ENCODE measurements around the gene HTT-AS. TPM values are rescaled to one million over a fixed set of nuclear protein-coding genes. Genes with fewer than 3 reads are reported as not detected.

Gene HTT-AS
- total and polyA plus RNA-seq, 10 donors: not detected

- Histone ChIP-seq H3K4me3 (no peak overlapping the region), H3K4me1 (no peaks in the 10 kb centered on the region), H3K9me3 (peaks cover 0 to 10% (median 0%) of the 10 kb centered on the region in 8 donors), H3K27ac (no peak overlapping the region), H3K27me3 (replicated peaks in 1 of 7) (no peaks in the 10 kb centered on the region), H3K36me3 (no peaks in the 10 kb centered on the region)
- peak; percentile 42 for DNase-seq
- intact Hi-C loops (cut with DNase I; ENCODE audit: low total_unique reads): no loop called here
- TF ChIP-seq POLR2AphosphoS5 (IDR thresholded peaks at IDR 0.05): no peak
- TF ChIP-seq POLR2A (IDR thresholded peaks at IDR 0.05): no peak
- no peak for TF ChIP-seq CTCF (IDR thresholded peaks at IDR 0.05 in 8 of 11, conservative IDR thresholded peaks at IDR 0.05 in 3 of 11)
- 74 to 90% (median 84%) methylated on average over 8 of the region's 8 CpGs for WGBS, 5 donors
Observed at GRCh38 chr4:3021627-3022026, 52.7 kb downstream of the HTT-AS start.

- no peak for TF ChIP-seq POLR2AphosphoS5 (IDR thresholded peaks at IDR 0.05)
- no peak for TF ChIP-seq POLR2A (IDR thresholded peaks at IDR 0.05)
- no peak for TF ChIP-seq CTCF (IDR thresholded peaks at IDR 0.05 in 8 of 11, conservative IDR thresholded peaks at IDR 0.05 in 3 of 11)
- H3K4me3 ChIP-seq: no peak overlapping the region
- intact Hi-C loops (cut with DNase I; ENCODE audit: low total_unique reads): no loop called here
- no peaks in the 10 kb centered on the region for H3K36me3 ChIP-seq
- peaks cover 0 to 10% (median 0%) of the 10 kb centered on the region in 8 donors for H3K9me3 ChIP-seq
- peak; percentile 43 for DNase-seq
- H3K4me1 ChIP-seq: no peaks in the 10 kb centered on the region
- no peak overlapping the region for H3K27ac ChIP-seq
- H3K27me3 ChIP-seq (replicated peaks in 1 of 7): no peaks in the 10 kb centered on the region
- WGBS, 5 donors: 66 to 73% (median 68%) methylated on average over 6 of the region's 6 CpGs
Observed at GRCh38 chr4:3021127-3021526, 53.2 kb downstream of the HTT-AS start.

GRCh38 chr4:3019145-3019846 lies 55.0 kb downstream of the HTT-AS start:
- Histone ChIP-seq H3K27me3 (replicated peaks in 1 of 7) (no peaks in the 10 kb centered on the region), H3K4me3 (no peak overlapping the region), H3K36me3 (no peaks in the 10 kb centered on the region), H3K27ac (no peak overlapping the region), H3K4me1 (no peaks in the 10 kb centered on the region), H3K9me3 (peaks cover 0 to 10% (median 0%) of the 10 kb centered on the region in 8 donors)
- DNase-seq: no peak
- WGBS, 5 donors: 78 to 93% (median 90%) methylated on average over 13 of the region's 13 CpGs
- no peak for TF ChIP-seq CTCF (IDR thresholded peaks at IDR 0.05 in 8 of 11, conservative IDR thresholded peaks at IDR 0.05 in 3 of 11)
- TF ChIP-seq POLR2A (IDR thresholded peaks at IDR 0.05): no peak
- no peak for TF ChIP-seq POLR2AphosphoS5 (IDR thresholded peaks at IDR 0.05)
- intact Hi-C loops (cut with DNase I; ENCODE audit: low total_unique reads): no loop called here

- Histone ChIP-seq H3K9me3 (no peaks in the 10 kb centered on the region), H3K36me3 (no peaks in the 10 kb centered on the region), H3K4me3 (no peak overlapping the region), H3K4me1 (no peaks in the 10 kb centered on the region), H3K27me3 (replicated peaks in 1 of 7) (no peaks in the 10 kb centered on the region), H3K27ac (no peak overlapping the region)
- 44 to 64% (median 58%) methylated on average over 4 of the region's 4 CpGs for WGBS, 5 donors
- intact Hi-C loops (cut with DNase I; ENCODE audit: low total_unique reads): no loop called here
- DNase-seq: no peak
- TF ChIP-seq POLR2A (IDR thresholded peaks at IDR 0.05): no peak
- no peak for TF ChIP-seq POLR2AphosphoS5 (IDR thresholded peaks at IDR 0.05)
- TF ChIP-seq CTCF (IDR thresholded peaks at IDR 0.05 in 8 of 11, conservative IDR thresholded peaks at IDR 0.05 in 3 of 11): no peak
Observed at GRCh38 chr4:3017504-3017903, 56.8 kb downstream of the HTT-AS start.
